SK-N-SH (cell line): ENCODE measurements around the gene RPRD2.

Experiments used
- CTCF ChIP-seq: fragments of 200-600 bp; sonication (generic); IDR thresholded peaks from 2 replicates; pipeline ENCODE4 v1.6.1; 2017; ENCODE audit warnings: antibody characterized with exemption, mild to moderate bottlenecking, moderate library complexity
- EP300 ChIP-seq, 2 experiments: IDR thresholded peaks; 2 replicates each; pipeline versions ENCODE4 v1.4.0 to v1.6.1; 2012; ENCODE audit warnings: borderline replicate concordance in 1 of 2, low read depth in 1 of 2, low read length in 1 of 2
- USF2 ChIP-seq: fragments of 150-350 bp; IDR thresholded peaks from 2 replicates; pipeline ENCODE4 v1.6.1; 2017; ENCODE audit warnings: antibody characterized with exemption, low read length, low read depth, borderline replicate concordance

GRCh38 chr1:150332651-150333290, 31.2 kb upstream of the RPRD2 start:
- TF ChIP-seq USF2 (no peak), CTCF (no peak), EP300 (IDR thresholded peaks at IDR 0.05; ENCODE audit: borderline replicate concordance in 1 of 2, low read depth in 1 of 2, low read length in 1 of 2) (no peak)
